ENCODE measurements around the gene MGAT1. TPM values are rescaled to one million over a fixed set of nuclear protein-coding genes. Genes with fewer than 3 reads are reported as not detected.

Gene MGAT1
- total and polyA plus RNA-seq, 2 experiments from 2014 or later, result 23.7 to 81.4 TPM

GRCh38 chr5:180739271-180739670 lies 63.3 kb downstream of the MGAT1 start:
- no peaks in the 10 kb centered on the region for H3K79me2 ChIP-seq (replicated peaks; ENCODE audit: insufficient read depth)
- H3K9me2 ChIP-seq (ENCODE audit: insufficient read depth), result 0 out of 2 replicates have a peak, but pooled peaks cover 3% of the 10 kb centered on the region
- no peaks in the 10 kb centered on the region for H3K36me3 ChIP-seq (ENCODE audit: insufficient read depth)
- H3K4me1 Mint-ChIP-seq, result no peaks in the 10 kb centered on the region
- DNase-seq (ENCODE audit: low spot score) (no peak), ATAC-seq (no peak)
- no peaks in the 10 kb centered on the region for H3K9me3 Mint-ChIP-seq
- H3K27ac ChIP-seq (ENCODE audit: low read depth), result no peak overlapping the region
- H4K20me1 ChIP-seq (replicated peaks; ENCODE audit: insufficient read depth), result no peaks in the 10 kb centered on the region
- H3K27me3 ChIP-seq (ENCODE audit: insufficient read depth), result no peaks in the 10 kb centered on the region
- H3K4me3 Mint-ChIP-seq, result no peak overlapping the region
- no peak overlapping the region for H3K27ac Mint-ChIP-seq
- H3K36me3 Mint-ChIP-seq (ENCODE audit: low read depth), result no peaks in the 10 kb centered on the region
- H3K4me1 ChIP-seq (ENCODE audit: insufficient read depth), result no peaks in the 10 kb centered on the region
- H3K4me2 ChIP-seq, result no peak overlapping the region
- H2AFZ ChIP-seq, result no peak overlapping the region
- no peak overlapping the region for H3K4me3 ChIP-seq
- TF ChIP-seq ZNF114 (CRISPR knock-in tag; IDR thresholded peaks at IDR 0.05) (no peak), STAT1 (IDR thresholded peaks at IDR 0.05; ENCODE audit: unreplicated experiment) (no peak)
- peaks cover 1% of the 10 kb centered on the region for H3K27me3 Mint-ChIP-seq (ENCODE audit: insufficient read depth, low read depth, poor library complexity)
- no peaks in the 10 kb centered on the region for H3F3A ChIP-seq (replicated peaks; ENCODE audit: low read depth)

GRCh38 chr5:180736536-180736935 lies 66.1 kb downstream of the MGAT1 start:
- Mint-ChIP-seq H3K4me3 (no peak overlapping the region), H3K9me3 (no peaks in the 10 kb centered on the region), H3K4me1 (no peaks in the 10 kb centered on the region), H3K27me3 (ENCODE audit: insufficient read depth, low read depth, poor library complexity) (peaks cover 1% of the 10 kb centered on the region), H3K36me3 (ENCODE audit: low read depth) (no peaks in the 10 kb centered on the region), H3K27ac (no peak overlapping the region)
- Histone ChIP-seq H3F3A (replicated peaks; ENCODE audit: low read depth) (no peaks in the 10 kb centered on the region), H3K27ac (ENCODE audit: low read depth) (no peak overlapping the region), H4K20me1 (replicated peaks; ENCODE audit: insufficient read depth) (no peaks in the 10 kb centered on the region), H3K36me3 (ENCODE audit: insufficient read depth) (no peaks in the 10 kb centered on the region), H3K79me2 (replicated peaks; ENCODE audit: insufficient read depth) (no peaks in the 10 kb centered on the region), H3K4me1 (ENCODE audit: insufficient read depth) (no peaks in the 10 kb centered on the region), H3K4me3 (no peak overlapping the region), H3K9me2 (ENCODE audit: insufficient read depth) (0 out of 2 replicates have a peak, but pooled peaks cover 3% of the 10 kb centered on the region), H3K4me2 (no peak overlapping the region), H2AFZ (no peak overlapping the region), H3K27me3 (ENCODE audit: insufficient read depth) (no peaks in the 10 kb centered on the region)
- DNase-seq (ENCODE audit: low spot score) (no peak), ATAC-seq (no peak)
- TF ChIP-seq REST (IDR thresholded peaks at IDR 0.05; ENCODE audit: unreplicated experiment), result no peak
- no peak for TF ChIP-seq POLR2AphosphoS5 (IDR thresholded peaks at IDR 0.05; ENCODE audit: low read depth)
- TF ChIP-seq JUNB (IDR thresholded peaks at IDR 0.05; ENCODE audit: unreplicated experiment), result no peak
- TF ChIP-seq EZH2phosphoT487 (IDR thresholded peaks at IDR 0.05; ENCODE audit: unreplicated experiment), result no peak

Other genes with a start within 250 kb of the MGAT1 start
- not detected in 2 replicates for gene SCGB3A1, start 211.3 kb downstream of the MGAT1 start, total RNA-seq (2014; rRNA removed; shearing (Covaris generic))
- not detected in 2 replicates for gene SCGB3A1, start 211.3 kb downstream of the MGAT1 start, polyA plus RNA-seq (2016; fragmentation: Nextera tagmentation; extraction: Ambion mirVana)
- gene FLT4, start 153.2 kb downstream of the MGAT1 start, total RNA-seq (2014; rRNA removed; shearing (Covaris generic)), result 13.8 and 17.3 TPM in 2 replicates
- gene FLT4, start 153.2 kb downstream of the MGAT1 start, polyA plus RNA-seq (2016; fragmentation: Nextera tagmentation; extraction: Ambion mirVana), result 2.6 and 3.4 TPM in 2 replicates
- gene OR2Y1, start 62.7 kb downstream of the MGAT1 start, total RNA-seq (2014; rRNA removed; shearing (Covaris generic)), result not detected in 2 replicates
- not detected in 2 replicates for gene OR2Y1, start 62.7 kb downstream of the MGAT1 start, polyA plus RNA-seq (2016; fragmentation: Nextera tagmentation; extraction: Ambion mirVana)
- 29.6 and 32.9 TPM in 2 replicates for gene ZFP62, start 58.5 kb upstream of the MGAT1 start, total RNA-seq (2014; rRNA removed; shearing (Covaris generic))
- gene ZFP62, start 58.5 kb upstream of the MGAT1 start, polyA plus RNA-seq (2016; fragmentation: Nextera tagmentation; extraction: Ambion mirVana), result 33.2 and 33.7 TPM in 2 replicates
- 0.85 TPM in 1 of 2 replicates, not detected in the other for gene BTNL8, start 96.4 kb upstream of the MGAT1 start, total RNA-seq (2014; rRNA removed; shearing (Covaris generic))
- 0.23 TPM in 1 of 2 replicates, not detected in the other for gene BTNL8, start 96.4 kb upstream of the MGAT1 start, polyA plus RNA-seq (2016; fragmentation: Nextera tagmentation; extraction: Ambion mirVana)
- gene BTNL3, start 186.0 kb upstream of the MGAT1 start, total RNA-seq (2014; rRNA removed; shearing (Covaris generic)), result not detected in 2 replicates
- 0.08 TPM in 1 of 2 replicates, not detected in the other for gene BTNL3, start 186.0 kb upstream of the MGAT1 start, polyA plus RNA-seq (2016; fragmentation: Nextera tagmentation; extraction: Ambion mirVana)
- 2.8 and 3.4 TPM in 2 replicates for gene BTNL9, start 237.5 kb upstream of the MGAT1 start, total RNA-seq (2014; rRNA removed; shearing (Covaris generic))
- 0.21 and 0.37 TPM in 2 replicates for gene BTNL9, start 237.5 kb upstream of the MGAT1 start, polyA plus RNA-seq (2016; fragmentation: Nextera tagmentation; extraction: Ambion mirVana)